HG02642 (cell line): ENCODE data around the gene FRMD5.

Source experiments
- ATAC-seq: cut with Tn5 transposase; IDR thresholded peaks from one replicate; pipeline ENCODE4 v1.9.1; 2021; ENCODE audit warnings: mild to moderate bottlenecking; ENCODE audit not compliant: unreplicated experiment, poor library complexity

The FRMD5 gene

DNA sequence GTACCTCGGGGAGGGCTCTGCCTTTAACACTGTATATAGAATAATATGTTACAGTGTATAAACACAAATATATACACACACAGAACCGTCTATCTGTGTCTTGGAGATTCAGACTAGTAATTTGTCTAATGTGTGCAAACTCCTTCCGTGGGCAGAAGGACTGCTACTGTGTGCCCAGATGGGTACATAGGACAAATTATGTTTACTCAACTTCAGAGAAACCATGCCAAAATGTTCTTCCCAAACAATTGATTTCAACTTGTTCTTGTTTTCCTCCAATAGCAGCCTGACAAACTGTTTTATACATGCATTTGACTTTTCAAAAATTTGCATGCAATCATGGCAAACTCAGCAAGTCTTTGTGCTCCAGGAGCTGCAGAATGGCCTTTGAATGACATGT is 97.5 kb downstream of the FRMD5 start:
- no peak for ATAC-seq

DNA sequence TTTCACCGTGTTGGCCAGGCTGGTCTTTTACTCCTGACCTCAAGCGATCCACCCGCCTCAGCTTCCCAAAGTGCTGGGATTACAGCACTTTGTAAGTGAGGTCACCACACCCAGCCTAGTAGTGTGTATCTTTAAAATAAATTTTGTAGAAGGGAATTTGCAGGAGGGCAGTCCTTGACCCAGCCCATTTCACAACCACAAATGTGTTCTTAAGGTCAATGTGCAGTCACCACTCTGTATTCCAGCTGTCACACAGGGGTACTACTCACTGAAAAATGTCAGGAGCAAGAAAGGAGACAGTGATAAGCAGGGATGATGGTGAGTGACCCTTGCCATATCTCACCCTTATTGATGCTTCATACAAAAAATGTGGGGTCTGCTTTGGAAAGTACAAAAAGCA is 98.5 kb downstream of the FRMD5 start:
- ATAC-seq: no peak

GRCh38 chr15:44094781-44095180 is 100.3 kb downstream of the FRMD5 start:
- no peak for ATAC-seq

DNA sequence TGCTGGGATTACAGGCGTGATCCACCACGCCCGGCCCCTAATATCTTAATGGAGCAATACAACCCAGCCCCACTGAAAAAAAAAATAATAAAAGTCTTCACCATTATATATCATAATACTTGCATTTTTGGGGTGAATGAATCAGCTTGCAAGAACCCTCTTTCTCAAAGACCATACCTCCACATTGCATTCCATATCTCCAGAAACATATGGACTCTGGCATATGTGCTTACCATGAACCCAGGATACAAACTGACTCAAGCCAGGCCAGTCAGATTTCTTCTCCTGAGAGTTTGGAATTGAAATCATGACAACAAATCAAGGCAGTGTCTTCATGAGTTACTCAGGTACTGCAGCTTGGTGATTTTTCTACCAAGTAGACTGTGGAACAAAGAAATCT is 101.2 kb downstream of the FRMD5 start:
- ATAC-seq: no peak

DNA sequence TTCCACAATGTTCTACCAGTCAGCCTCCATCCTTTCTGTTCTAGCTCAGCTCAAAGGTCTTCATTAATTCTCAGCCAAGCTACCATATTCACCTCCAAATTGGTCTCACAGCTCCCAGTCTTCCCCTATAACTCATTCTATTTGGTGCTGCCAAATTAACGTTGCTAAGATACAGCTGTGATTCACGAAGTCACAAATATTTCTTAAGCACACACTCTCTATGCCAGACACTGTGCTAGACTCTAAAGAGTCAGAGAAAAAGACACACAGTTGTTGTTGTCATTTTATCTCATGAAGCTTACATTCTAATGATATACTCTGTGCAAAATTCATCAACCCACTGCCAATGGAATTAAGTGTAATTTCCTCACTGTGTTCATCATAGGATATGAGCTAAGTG is 102.8 kb downstream of the FRMD5 start:
- no peak for ATAC-seq

GRCh38 chr15:44087578-44088465 is 107.2 kb downstream of the FRMD5 start:
- no peak for ATAC-seq

DNA sequence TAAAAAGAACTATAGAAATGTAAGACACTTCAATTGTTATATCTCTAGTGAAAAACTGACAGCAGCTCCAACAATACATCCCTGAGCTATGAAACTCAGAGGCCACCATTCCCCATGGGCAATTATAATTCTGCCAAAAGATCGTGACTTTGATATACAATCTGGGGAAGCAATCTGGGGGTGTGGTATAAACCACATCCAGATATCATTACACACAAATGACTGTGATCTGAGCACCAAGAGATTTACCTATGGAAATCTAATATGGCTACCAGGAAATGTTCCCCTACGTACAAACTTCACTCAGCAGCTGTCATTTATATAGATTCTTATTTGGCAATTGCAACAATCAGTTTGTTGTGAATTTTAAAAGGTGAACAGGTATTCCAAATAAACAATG is 110.3 kb downstream of the FRMD5 start:
- ATAC-seq: no peak

GRCh38 chr15:44084171-44084570 is 110.9 kb downstream of the FRMD5 start:
- no peak for ATAC-seq

- no peak for ATAC-seq
Observed at GRCh38 chr15:44082558-44083157, 112.4 kb downstream of the FRMD5 start.

DNA sequence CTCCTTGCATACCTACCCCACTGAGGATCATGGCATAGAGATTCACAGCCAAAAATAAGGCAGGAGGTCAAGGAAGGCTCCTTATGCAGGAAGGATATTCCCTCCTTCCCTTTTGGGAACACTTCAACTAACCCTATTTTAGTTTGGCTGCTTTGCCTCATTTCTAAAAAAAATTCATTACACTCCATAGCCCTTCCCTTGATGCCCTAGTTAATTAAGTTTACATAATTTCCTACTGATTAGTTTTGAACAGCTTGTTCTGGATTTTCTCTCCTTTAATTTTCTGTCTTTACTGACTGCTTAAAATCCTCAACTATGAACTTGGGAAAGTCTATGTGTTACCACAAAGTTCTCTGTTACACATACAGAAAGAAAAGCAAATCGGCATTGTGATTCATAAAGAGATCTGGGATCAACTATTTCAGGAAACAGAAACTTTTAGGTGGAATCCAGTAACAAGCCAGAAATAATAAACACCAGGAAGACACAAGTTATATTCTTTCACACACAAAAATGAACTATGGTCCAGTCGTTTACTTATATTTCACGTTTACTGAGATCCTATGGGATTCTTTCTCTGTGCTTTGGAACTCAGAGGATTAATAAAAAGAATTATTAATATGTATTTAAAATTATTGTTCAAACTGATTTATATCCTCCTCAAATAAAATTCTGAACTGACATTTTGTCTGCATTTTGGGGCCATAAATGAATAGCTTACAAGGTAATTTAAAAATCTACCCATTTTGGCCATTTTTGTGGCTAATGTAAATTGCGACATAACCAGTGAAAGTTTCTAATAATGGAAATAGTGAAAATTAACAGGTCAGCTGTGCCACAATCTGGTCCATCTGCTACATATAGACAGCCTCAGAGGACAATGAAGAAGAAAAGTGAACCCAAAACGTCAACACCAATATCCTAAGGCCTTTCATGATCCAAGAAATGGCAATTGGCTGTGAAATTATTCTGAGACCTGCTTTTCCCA is 113.8 kb downstream of the FRMD5 start:
- ATAC-seq: no peak

- no peak for ATAC-seq
Observed at GRCh38 chr15:44075535-44075934, 119.5 kb downstream of the FRMD5 start.

DNA sequence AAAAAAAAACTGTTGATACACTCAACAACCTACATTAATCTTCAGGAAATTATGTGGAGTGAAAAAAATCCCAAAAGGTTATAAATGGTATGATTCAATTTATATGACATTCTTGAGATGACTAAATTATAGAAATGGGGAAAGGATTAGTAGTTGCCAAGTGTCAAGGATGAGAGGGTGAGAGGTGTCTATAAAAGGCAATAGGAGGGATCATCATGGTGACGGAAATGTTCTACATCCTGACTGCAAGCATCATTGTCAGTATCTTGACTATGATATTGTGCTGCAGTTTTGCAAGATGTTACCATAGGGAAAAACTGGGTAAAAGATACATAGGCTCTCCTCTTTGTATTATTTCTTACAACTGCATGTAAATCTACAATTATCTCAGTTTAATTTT is 125.6 kb downstream of the FRMD5 start:
- no peak for ATAC-seq

- no peak for ATAC-seq
Observed at GRCh38 chr15:44068347-44068746, 126.7 kb downstream of the FRMD5 start.

DNA sequence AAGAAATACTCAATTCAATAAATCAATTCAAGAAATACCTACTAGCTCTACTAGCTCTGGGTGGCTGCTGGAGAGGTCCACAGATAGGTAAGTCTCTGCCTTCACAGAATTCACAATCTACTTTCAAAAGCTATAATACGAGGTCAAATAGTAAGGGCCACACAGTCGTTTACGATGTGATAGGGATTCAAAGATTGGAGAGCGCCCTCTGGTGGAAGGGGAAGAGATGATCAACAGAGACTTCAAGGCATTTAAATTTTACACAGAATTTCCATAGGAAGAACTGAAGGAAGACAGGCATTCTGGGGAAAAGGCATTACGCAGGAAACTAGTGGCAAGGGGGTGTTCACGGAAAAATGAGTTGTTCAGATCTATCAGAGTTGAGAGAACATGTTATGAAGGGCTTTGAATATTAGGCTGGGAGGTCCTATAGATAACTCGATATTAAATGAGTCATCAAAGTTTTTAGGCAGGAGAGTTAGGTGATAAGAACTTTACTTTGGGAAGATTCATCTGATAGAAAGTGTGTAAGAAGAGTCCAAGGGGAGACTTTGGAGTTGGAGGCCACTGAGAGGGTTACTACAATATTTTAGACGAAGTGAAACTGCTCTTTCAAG is 128.8 kb downstream of the FRMD5 start:
- ATAC-seq: no peak

DNA sequence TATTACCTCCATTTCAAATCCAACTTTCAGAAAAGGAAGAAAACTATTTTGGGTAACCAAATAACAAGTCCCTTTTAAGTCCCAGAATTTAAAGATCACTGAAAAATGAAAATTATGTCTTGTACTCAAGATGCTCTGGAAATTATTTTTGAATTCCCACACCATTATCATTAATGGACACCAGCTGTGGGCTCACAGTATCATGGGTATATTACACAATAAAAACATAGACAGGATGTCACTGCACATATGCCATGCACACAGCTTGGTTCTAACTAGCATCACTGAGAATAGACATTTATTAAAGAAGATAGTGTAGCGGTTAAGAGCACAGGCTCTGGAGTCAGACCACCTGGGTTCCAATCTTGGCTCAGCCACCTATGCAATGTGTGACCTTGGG is 130.4 kb downstream of the FRMD5 start:
- no peak for ATAC-seq

DNA sequence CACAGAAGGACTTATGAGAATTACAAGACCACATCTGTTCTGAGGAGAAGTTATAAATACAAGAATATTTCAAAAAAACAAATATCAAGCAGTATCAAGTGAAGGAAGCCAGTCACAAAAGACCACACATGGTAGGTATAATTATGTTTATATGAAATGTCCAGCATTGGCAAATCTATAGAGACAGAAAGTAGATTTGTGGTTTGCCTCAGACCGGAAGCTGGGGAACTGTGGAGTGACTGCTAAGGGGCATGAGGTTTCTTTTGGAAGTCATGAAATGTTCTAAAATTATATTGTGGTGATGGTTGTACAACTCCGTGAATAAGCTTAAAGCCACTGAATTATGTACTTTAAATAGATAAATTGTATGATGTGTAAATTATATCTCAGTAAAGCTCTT is 136.9 kb downstream of the FRMD5 start:
- no peak for ATAC-seq

- ATAC-seq: no peak
Observed at GRCh38 chr15:44045661-44046060, 149.4 kb downstream of the FRMD5 start.

DNA sequence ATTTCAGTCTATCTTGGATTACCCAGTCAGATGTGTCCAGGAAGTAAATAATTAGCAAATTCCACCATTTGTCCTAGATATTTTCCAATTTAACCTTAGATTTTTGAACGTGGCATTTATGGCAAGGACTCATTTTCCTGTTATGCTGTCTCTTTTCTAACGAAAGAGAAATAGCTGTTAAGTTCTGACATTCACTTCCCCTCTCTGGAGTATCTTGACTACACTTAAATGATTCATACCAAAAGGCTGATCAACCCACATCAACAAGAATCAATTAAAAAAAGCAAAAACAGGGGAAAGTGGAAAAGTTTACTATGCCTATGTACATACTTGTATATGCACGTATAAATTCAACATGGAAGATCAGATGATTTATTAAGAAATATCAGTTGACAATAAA is 149.9 kb downstream of the FRMD5 start:
- ATAC-seq: no peak

GRCh38 chr15:44038755-44039191 is 156.3 kb downstream of the FRMD5 start:
- ATAC-seq: no peak
